Parathyroid adenoma (tissue), 2 donors: ENCODE measurements around the gene OGG1.

Source experiments
- H2AFZ ChIP-seq: fragments of 300-600 bp; sonication (generic); one replicate; pipeline ENCODE4 v1.7.0; 2017; ENCODE audit warnings: antibody characterized with exemption, mild to moderate bottlenecking
- H3K27ac ChIP-seq: fragments of 300-600 bp; sonication (generic); one replicate; pipeline ENCODE4 v1.7.0; 2017
- H3K27me3 ChIP-seq: fragments of 300-600 bp; sonication (generic); one replicate; pipeline ENCODE4 v1.7.0; 2017; ENCODE audit warnings: low read length; ENCODE audit not compliant: control insufficient read depth, insufficient read depth
- H3K36me3 ChIP-seq: fragments of 300-600 bp; sonication (generic); one replicate; pipeline ENCODE4 v1.7.0; 2017; ENCODE audit warnings: low read length; ENCODE audit not compliant: control insufficient read depth, insufficient read depth
- H3K4me1 ChIP-seq: fragments of 300-600 bp; sonication (generic); one replicate; pipeline ENCODE4 v1.7.0; 2017; ENCODE audit warnings: control low read depth
- H3K4me2 ChIP-seq: fragments of 300-600 bp; sonication (generic); one replicate; pipeline ENCODE4 v1.7.0; 2017; ENCODE audit warnings: low read length
- H3K4me3 ChIP-seq: fragments of 300-600 bp; sonication (generic); one replicate; pipeline ENCODE4 v1.7.0; 2017; ENCODE audit warnings: low read depth, low read length
- H3K79me2 ChIP-seq: fragments of 300-600 bp; sonication (generic); one replicate; pipeline ENCODE4 v1.7.0; 2017; ENCODE audit warnings: control low read depth
- H3K9ac ChIP-seq: fragments of 300-600 bp; sonication (generic); one replicate; pipeline ENCODE4 v1.7.0; 2017; ENCODE audit warnings: mild to moderate bottlenecking
- H3K9me3 ChIP-seq: fragments of 300-600 bp; sonication (generic); one replicate; pipeline ENCODE4 v1.7.0; 2017; ENCODE audit warnings: low read length; ENCODE audit not compliant: control insufficient read depth
- TF ChIP-seq, protein P1 (sequence below): fragments of 300-600 bp; sonication (generic); IDR thresholded peaks from one replicate; pipeline ENCODE4 v1.7.0; 2017; ENCODE audit warnings: antibody characterized with exemption, mild to moderate bottlenecking
- donor health status: primary hyperparathyroidism.

OGG1 gene

DNA sequence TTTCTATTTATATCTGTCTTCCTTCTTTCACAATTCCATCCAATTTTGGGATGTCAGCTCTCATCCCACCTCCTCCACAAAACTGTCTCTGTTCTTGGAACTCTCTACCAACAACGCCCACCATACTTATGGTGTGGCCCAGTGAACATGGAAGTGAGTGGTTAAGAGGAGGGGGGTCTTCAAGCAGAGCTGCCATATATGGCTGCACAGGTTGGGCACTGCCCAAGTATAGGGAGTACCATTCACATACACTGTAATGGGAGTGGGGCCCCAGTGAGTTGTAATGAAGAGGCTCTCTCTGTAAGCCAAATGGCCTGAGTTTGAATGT, 27.9 kb downstream of the OGG1 start:
- Histone ChIP-seq H3K27me3 (no peaks in the 10 kb centered on the region), H2AFZ (no peak overlapping the region), H3K9ac (no peak overlapping the region), H3K9me3 (no peaks in the 10 kb centered on the region), H3K36me3 (no peaks in the 10 kb centered on the region), H3K4me2 (no peak overlapping the region), H3K4me1 (no peaks in the 10 kb centered on the region), H3K4me3 (no peak overlapping the region), H3K27ac (no peak overlapping the region), H3K79me2 (no peaks in the 10 kb centered on the region)
- TF ChIP-seq, protein P1, sequence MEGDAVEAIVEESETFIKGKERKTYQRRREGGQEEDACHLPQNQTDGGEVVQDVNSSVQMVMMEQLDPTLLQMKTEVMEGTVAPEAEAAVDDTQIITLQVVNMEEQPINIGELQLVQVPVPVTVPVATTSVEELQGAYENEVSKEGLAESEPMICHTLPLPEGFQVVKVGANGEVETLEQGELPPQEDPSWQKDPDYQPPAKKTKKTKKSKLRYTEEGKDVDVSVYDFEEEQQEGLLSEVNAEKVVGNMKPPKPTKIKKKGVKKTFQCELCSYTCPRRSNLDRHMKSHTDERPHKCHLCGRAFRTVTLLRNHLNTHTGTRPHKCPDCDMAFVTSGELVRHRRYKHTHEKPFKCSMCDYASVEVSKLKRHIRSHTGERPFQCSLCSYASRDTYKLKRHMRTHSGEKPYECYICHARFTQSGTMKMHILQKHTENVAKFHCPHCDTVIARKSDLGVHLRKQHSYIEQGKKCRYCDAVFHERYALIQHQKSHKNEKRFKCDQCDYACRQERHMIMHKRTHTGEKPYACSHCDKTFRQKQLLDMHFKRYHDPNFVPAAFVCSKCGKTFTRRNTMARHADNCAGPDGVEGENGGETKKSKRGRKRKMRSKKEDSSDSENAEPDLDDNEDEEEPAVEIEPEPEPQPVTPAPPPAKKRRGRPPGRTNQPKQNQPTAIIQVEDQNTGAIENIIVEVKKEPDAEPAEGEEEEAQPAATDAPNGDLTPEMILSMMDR: no peak

GRCh38 chr3:9778143-9779074, 28.7 kb downstream of the OGG1 start:
- H3K36me3 ChIP-seq: no peaks in the 10 kb centered on the region
- no peaks in the 10 kb centered on the region for H3K4me1 ChIP-seq
- H3K4me2 ChIP-seq: no peak overlapping the region
- H3K4me3 ChIP-seq: no peak overlapping the region
- no peaks in the 10 kb centered on the region for H3K79me2 ChIP-seq
- no peak overlapping the region for H3K27ac ChIP-seq
- TF ChIP-seq, protein P1: no peak
- H2AFZ ChIP-seq: no peak overlapping the region
- H3K9me3 ChIP-seq: no peaks in the 10 kb centered on the region
- no peak overlapping the region for H3K9ac ChIP-seq
- no peaks in the 10 kb centered on the region for H3K27me3 ChIP-seq

GRCh38 chr3:9779075-9779593, 29.4 kb downstream of the OGG1 start:
- H3K36me3 ChIP-seq: no peaks in the 10 kb centered on the region
- H2AFZ ChIP-seq: no peak overlapping the region
- H3K9me3 ChIP-seq: no peaks in the 10 kb centered on the region
- no peak overlapping the region for H3K9ac ChIP-seq
- no peaks in the 10 kb centered on the region for H3K27me3 ChIP-seq
- no peak overlapping the region for H3K27ac ChIP-seq
- no peak overlapping the region for H3K4me2 ChIP-seq
- H3K4me3 ChIP-seq: no peak overlapping the region
- H3K4me1 ChIP-seq: no peaks in the 10 kb centered on the region
- H3K79me2 ChIP-seq: no peaks in the 10 kb centered on the region
- TF ChIP-seq, protein P1: no peak

GRCh38 chr3:9779721-9780457, 30.1 kb downstream of the OGG1 start:
- Histone ChIP-seq H2AFZ (no peak overlapping the region), H3K4me2 (no peak overlapping the region), H3K27ac (no peak overlapping the region), H3K4me3 (no peak overlapping the region), H3K4me1 (no peaks in the 10 kb centered on the region), H3K27me3 (no peaks in the 10 kb centered on the region), H3K9ac (no peak overlapping the region), H3K9me3 (no peaks in the 10 kb centered on the region), H3K36me3 (no peaks in the 10 kb centered on the region), H3K79me2 (no peaks in the 10 kb centered on the region)
- TF ChIP-seq, protein P1: no peak
